HS-5 (cell line): ENCODE measurements around the gene CNOT6.
"Not testable (repeated sequence)": the region's sequence is repeated elsewhere in the genome, so short reads cannot be mapped to it uniquely, and the experiment has no call there.

Experiments used
- DNase-seq: peaks from one replicate; pipeline ENCODE4 v3.0.0-alpha.2; 2012; ENCODE audit warnings: low read depth

The CNOT6 gene

GRCh38 chr5:180471866-180472265, 22.3 kb upstream of the CNOT6 start:
- DNase-seq: no peak

- no peak for DNase-seq
These were observed 21.9 kb upstream of the CNOT6 start for GRCh38 chr5:180472269-180472668.

- DNase-seq: not testable (repeated sequence)
These were observed 20.8 kb upstream of the CNOT6 start for GRCh38 chr5:180473386-180473785.

- no peak for DNase-seq
These were observed 19.6 kb upstream of the CNOT6 start for GRCh38 chr5:180474569-180474968.

- not testable (repeated sequence) for DNase-seq
These were observed 18.1 kb upstream of the CNOT6 start for GRCh38 chr5:180475969-180476524.

GRCh38 chr5:180484813-180485212, 9.4 kb upstream of the CNOT6 start:
- no peak for DNase-seq

- no peak for DNase-seq
These were observed 7.5 kb upstream of the CNOT6 start for GRCh38 chr5:180486636-180487149.

- DNase-seq: no peak
These were observed 6.6 kb upstream of the CNOT6 start for GRCh38 chr5:180487556-180487955.

GRCh38 chr5:180491496-180491895, 2.7 kb upstream of the CNOT6 start:
- DNase-seq: no peak

GRCh38 chr5:180492226-180492903, 1.8 kb upstream of the CNOT6 start:
- no peak for DNase-seq

GRCh38 chr5:180494510-180495181, 467 bp downstream of the CNOT6 start:
- DNase-seq: no peak

- no peak for DNase-seq
These were observed 1.1 kb downstream of the CNOT6 start for GRCh38 chr5:180495292-180495691.

GRCh38 chr5:180495991-180496741, 2.0 kb downstream of the CNOT6 start:
- no peak for DNase-seq

GRCh38 chr5:180496806-180497205, 2.6 kb downstream of the CNOT6 start:
- DNase-seq: not testable (repeated sequence)

- DNase-seq: not testable (repeated sequence)
These were observed 3.7 kb downstream of the CNOT6 start for GRCh38 chr5:180497865-180498264.

- DNase-seq: no peak
These were observed 4.2 kb downstream of the CNOT6 start for GRCh38 chr5:180498378-180498777.

- DNase-seq: no peak
These were observed 5.5 kb downstream of the CNOT6 start for GRCh38 chr5:180499684-180500083.

- DNase-seq: not testable (repeated sequence)
These were observed 6.1 kb downstream of the CNOT6 start for GRCh38 chr5:180500300-180500699.

GRCh38 chr5:180507661-180508060, 13.5 kb downstream of the CNOT6 start:
- DNase-seq: no peak

GRCh38 chr5:180515294-180515693, 21.1 kb downstream of the CNOT6 start:
- no peak for DNase-seq

- DNase-seq: not testable (repeated sequence)
These were observed 21.8 kb downstream of the CNOT6 start for GRCh38 chr5:180515974-180516373.

GRCh38 chr5:180516440-180516839, 22.3 kb downstream of the CNOT6 start:
- no peak for DNase-seq
